Brain microvascular endothelial cell (primary cell): ENCODE measurements around the gene JARID2.

ENCODE experiments used
- DNase-seq: peaks from one replicate; pipeline ENCODE4 v3.0.0-alpha.2; 2020
- H3K27ac ChIP-seq: fragments of 250-450 bp; sonication (Bioruptor Pico); 2 replicates; pipeline ENCODE4 v1.5.1; 2020; ENCODE audit warnings: mild to moderate bottlenecking, moderate library complexity
- H3K27me3 ChIP-seq: fragments of 250-450 bp; sonication (Bioruptor Pico); replicated peaks from 2 replicates; pipeline ENCODE4 v1.5.1; 2020; ENCODE audit warnings: mild to moderate bottlenecking
- H3K36me3 ChIP-seq: fragments of 250-450 bp; sonication (Bioruptor Pico); replicated peaks from 2 replicates; pipeline ENCODE4 v1.5.1; 2020; ENCODE audit warnings: mild to moderate bottlenecking
- H3K4me3 ChIP-seq: 2 replicates; pipeline ENCODE4 v1.5.1; 2011; ENCODE audit warnings: low read depth, mild to moderate bottlenecking, control low read depth, low read length, moderate library complexity
- in situ Hi-C: cut with HindIII; loops from 2 replicates; pipeline ENCODE4 v1.10.0; 2017; ENCODE audit warnings: low sequenced_read_pairs, low pct_ligation_motif_present
- TF ChIP-seq, protein P1 (sequence below): IDR thresholded peaks from 2 replicates; pipeline ENCODE4 v1.5.1; 2011; ENCODE audit warnings: low read depth, mild to moderate bottlenecking, moderate library complexity, low read length, control low read depth, inconsistent platforms; ENCODE audit errors: missing control alignments

The JARID2 gene

DNA sequence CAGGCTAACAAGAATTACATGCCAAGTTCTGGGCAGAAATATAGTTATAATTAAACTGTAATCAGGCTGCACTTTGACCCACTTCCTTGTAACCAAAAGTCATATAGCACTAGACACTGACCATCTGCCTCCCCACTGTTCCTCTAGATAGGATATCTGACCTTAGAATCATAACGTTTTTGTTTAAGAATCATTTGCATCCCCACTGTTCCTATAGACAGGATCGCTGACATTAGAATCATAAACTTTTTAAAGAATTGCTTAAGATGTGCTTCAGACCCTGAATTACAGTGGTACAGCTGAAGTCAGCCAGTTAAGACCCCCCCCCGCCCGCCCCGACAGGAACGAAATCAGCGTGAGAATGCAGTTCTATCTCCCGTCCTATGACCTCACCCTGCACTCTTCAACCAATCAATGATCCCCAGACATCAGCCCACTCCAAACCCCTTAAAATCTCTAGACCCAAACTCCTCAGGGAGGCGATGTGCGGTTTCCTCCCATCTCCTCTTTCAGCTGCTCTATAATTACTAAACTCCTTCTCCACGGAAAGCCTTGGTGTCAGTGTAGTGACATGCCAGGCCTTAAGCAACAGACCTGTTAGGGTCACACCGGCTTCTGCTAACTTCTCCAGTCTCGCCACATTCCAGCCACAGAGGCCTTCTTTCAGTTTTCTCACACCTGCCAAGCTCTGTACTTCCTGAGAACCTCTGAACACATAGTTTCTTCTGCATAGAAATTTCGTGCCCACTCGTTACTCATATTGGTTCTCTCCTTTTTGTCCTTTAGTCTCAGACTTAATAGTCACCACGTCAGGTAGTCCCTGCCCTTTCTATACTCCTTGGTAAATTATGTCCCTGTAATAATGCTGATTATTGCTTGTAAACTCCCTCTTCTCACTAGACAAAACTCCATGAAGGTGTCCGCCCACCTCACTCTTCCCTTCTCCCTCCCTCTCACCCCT is 323.4 kb downstream of the JARID2 start:
- Histone ChIP-seq H3K27ac (no peak overlapping the region), H3K36me3 (no peaks in the 10 kb centered on the region), H3K27me3 (no peaks in the 10 kb centered on the region), H3K4me3 (no peak overlapping the region)
- DNase-seq, result no peak
- in situ Hi-C loops, result no loop called here
- TF ChIP-seq, protein P1, sequence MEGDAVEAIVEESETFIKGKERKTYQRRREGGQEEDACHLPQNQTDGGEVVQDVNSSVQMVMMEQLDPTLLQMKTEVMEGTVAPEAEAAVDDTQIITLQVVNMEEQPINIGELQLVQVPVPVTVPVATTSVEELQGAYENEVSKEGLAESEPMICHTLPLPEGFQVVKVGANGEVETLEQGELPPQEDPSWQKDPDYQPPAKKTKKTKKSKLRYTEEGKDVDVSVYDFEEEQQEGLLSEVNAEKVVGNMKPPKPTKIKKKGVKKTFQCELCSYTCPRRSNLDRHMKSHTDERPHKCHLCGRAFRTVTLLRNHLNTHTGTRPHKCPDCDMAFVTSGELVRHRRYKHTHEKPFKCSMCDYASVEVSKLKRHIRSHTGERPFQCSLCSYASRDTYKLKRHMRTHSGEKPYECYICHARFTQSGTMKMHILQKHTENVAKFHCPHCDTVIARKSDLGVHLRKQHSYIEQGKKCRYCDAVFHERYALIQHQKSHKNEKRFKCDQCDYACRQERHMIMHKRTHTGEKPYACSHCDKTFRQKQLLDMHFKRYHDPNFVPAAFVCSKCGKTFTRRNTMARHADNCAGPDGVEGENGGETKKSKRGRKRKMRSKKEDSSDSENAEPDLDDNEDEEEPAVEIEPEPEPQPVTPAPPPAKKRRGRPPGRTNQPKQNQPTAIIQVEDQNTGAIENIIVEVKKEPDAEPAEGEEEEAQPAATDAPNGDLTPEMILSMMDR, result no peak

DNA sequence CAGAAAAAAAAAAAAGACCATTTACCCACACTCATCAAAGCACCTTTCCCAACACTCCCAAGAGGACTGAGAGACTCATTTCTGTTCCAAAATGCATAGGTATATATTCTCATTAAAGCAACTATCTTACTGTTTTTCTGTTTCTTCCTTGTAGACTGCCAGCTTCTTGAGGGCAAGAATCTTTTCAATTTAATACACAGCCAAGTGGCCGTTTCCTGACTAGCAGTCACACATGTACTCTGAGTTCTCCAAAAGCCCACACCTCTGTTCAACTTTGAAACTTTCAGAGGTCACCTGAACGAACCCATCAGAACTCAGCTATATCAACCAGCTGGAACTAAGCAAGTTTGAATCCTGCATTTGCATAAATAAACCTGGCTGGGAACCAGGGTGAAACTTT is 324.3 kb downstream of the JARID2 start:
- in situ Hi-C loops, result no loop called here
- H3K27ac ChIP-seq, result no peak overlapping the region
- TF ChIP-seq, protein P1, result no peak

More for the DNA sequence above, 324.3 kb downstream of the JARID2 start:
- no peaks in the 10 kb centered on the region for H3K27me3 ChIP-seq
- no peak overlapping the region for H3K4me3 ChIP-seq
- no peak for DNase-seq
- no peaks in the 10 kb centered on the region for H3K36me3 ChIP-seq
